A375 (cell line): ENCODE results near the gene NCEH1. TPM values are rescaled to one million over a fixed set of nuclear protein-coding genes. Genes with fewer than 3 reads are reported as not detected.

Experiments
- small RNA-seq: library from RNA; depleted of rRNA; stranded (forward); fragments of <200 nt; gene quantifications from one replicate; pipeline ENCODE3, GENCODE V24; 2014
- total RNA-seq: library from RNA; depleted of rRNA; stranded (reverse); fragments of >200 nt; shearing (Covaris generic); gene quantifications from 2 replicates; pipeline ENCODE4 v1.2.3, GENCODE V29; 2014; rRNA removed

The NCEH1 gene, protein sequence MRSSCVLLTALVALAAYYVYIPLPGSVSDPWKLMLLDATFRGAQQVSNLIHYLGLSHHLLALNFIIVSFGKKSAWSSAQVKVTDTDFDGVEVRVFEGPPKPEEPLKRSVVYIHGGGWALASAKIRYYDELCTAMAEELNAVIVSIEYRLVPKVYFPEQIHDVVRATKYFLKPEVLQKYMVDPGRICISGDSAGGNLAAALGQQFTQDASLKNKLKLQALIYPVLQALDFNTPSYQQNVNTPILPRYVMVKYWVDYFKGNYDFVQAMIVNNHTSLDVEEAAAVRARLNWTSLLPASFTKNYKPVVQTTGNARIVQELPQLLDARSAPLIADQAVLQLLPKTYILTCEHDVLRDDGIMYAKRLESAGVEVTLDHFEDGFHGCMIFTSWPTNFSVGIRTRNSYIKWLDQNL
- total RNA-seq: 4.2 and 4.3 TPM in 2 replicates

DNA sequence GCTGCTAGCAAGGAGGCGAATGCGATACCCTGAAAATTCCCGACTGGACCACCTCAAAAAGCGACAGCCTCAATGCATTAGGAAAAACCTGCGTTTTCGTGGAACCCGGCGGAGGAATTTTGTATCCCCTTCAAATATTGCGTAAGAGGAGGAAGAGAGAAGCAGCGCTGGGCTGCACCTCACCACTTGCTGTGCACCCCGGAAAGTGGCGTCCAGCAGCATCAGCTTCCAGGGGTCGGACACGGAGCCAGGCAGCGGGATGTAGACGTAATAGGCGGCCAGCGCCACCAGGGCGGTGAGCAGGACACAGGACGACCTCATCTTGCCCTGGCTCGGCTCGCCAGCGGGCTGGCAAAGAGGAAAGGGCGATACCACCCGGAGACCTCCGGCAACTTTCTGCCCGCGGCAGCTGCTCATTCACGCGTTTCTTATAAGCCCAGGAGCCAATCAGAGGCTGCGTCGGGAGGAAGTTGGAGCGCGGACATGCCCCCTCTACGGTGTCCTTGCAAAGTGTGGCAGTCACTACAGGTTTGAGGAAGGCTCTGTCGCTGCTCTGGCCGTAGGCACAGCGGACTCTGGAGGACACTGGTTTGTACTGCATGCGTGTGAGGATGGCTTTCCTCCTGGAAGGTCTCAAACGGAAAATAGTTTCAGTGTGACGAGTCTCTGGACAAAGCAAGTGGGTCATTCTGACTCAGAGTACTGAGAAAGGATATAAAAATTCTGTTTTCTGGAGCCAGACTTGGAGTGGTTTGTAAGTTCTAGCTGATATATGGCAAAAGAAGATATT lies at the start of gene NCEH1:
Gene NCEH1 (minus strand): TSS at position 404 of the 790 bp plus-strand sequence. CDS start 83 bp downstream, at position 321.

GRCh38 chr3:172750368-172751174 lies 39.7 kb upstream of the NCEH1 start, which contains the start of gene ECT2:
TSS of gene ECT2 (plus strand) at chr3:172750726. CDS start at chr3:172754531, 3,805 bp downstream.

Small RNA genes lying within 50 kb of the gene (small RNA-seq; reads per million reads assigned to genes)
- gene RNU6-547P: not detected

Other genes starting within 250 kb of the NCEH1 start
- not detected in 2 replicates for gene TNFSF10, start 187.6 kb downstream of the NCEH1 start, total RNA-seq
- gene ECT2, start 39.7 kb upstream of the NCEH1 start, total RNA-seq: 33.6 and 37.5 TPM in 2 replicates